ENCODE data around the gene RALGDS. TPM values are rescaled to one million over a fixed set of nuclear protein-coding genes. Genes with fewer than 3 reads are reported as not detected.

Gene RALGDS
- total RNA-seq, 1 donor from 2014 or later, result 66.3 TPM

DNA sequence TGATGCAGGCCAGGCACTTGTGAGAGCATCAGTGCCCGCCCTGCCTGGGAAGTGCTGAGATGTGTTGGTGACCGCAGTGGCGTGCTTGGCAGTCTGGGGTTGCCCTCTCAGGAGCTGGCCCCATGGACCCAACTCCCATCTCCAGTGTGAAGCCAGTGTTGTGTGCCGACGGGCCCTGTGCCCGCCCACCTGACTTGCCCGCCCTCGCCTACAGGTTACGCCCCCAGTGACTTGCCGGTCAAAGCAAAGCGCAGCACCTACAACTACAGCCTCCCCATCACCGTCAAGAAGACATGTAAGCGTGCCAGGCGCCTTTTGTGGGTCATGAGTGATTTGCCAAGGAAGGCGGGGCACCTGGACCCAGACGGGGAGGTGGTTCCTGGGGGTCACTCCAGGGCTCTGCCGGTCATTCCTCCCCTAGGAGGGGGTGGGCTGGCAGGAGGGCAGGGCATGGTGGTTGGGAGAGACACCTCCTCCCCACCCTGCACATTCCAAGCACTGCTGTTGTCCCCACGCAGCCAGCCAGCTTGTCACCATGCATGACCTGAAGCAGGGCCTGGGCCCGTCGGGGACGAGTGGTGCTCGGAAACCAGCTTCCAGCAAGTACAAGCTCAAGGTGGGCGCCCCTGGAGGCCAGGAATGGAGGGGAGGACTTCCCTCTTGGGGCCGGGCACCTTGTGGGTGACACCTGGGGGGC is 66.7 kb downstream of the RALGDS start:
- Histone ChIP-seq H3K36me3 (peaks cover 74% of the 10 kb centered on the region), H3K27me3 (no peaks in the 10 kb centered on the region), H3K4me1 (no peaks in the 10 kb centered on the region), H3K9me3 (no peaks in the 10 kb centered on the region), H3K4me3 (no peak overlapping the region), H3K27ac (no peak overlapping the region)
- intact Hi-C loops (cut with DNase I), result no loop called here
- no peak for DNase-seq
- TF ChIP-seq CTCF (IDR thresholded peaks at IDR 0.05), result no peak
- ATAC-seq, result no peak

- DNase-seq (no peak), ATAC-seq (no peak)
- Histone ChIP-seq H3K36me3 (peaks cover 86% of the 10 kb centered on the region), H3K4me1 (no peaks in the 10 kb centered on the region), H3K9me3 (no peaks in the 10 kb centered on the region), H3K27ac (no peak overlapping the region), H3K4me3 (no peak overlapping the region), H3K27me3 (no peaks in the 10 kb centered on the region)
- TF ChIP-seq CTCF (IDR thresholded peaks at IDR 0.05), result no peak
- intact Hi-C loops (cut with DNase I), result no loop called here
These were observed 69.0 kb downstream of the RALGDS start for GRCh38 chr9:133051966-133052539.

- H3K27ac ChIP-seq, result no peak overlapping the region
- no peaks in the 10 kb centered on the region for H3K9me3 ChIP-seq
- intact Hi-C loops (cut with DNase I), result no loop called here
- no peaks in the 10 kb centered on the region for H3K4me1 ChIP-seq
- no peak for ATAC-seq
- H3K4me3 ChIP-seq, result no peak overlapping the region
- H3K27me3 ChIP-seq, result no peaks in the 10 kb centered on the region
- no peak for TF ChIP-seq CTCF (IDR thresholded peaks at IDR 0.05)
- no peak for DNase-seq
- H3K36me3 ChIP-seq, result peaks cover 86% of the 10 kb centered on the region
These were observed 69.6 kb downstream of the RALGDS start for GRCh38 chr9:133051281-133051900.

- TF ChIP-seq CTCF (IDR thresholded peaks at IDR 0.05), result no peak
- no peak overlapping the region for H3K27ac ChIP-seq
- H3K27me3 ChIP-seq, result no peaks in the 10 kb centered on the region
- no peaks in the 10 kb centered on the region for H3K4me1 ChIP-seq
- no peak for ATAC-seq
- H3K9me3 ChIP-seq, result no peaks in the 10 kb centered on the region
- H3K4me3 ChIP-seq, result no peak overlapping the region
- intact Hi-C loops (cut with DNase I), result no loop called here
- no peak for DNase-seq
- H3K36me3 ChIP-seq, result peaks cover 86% of the 10 kb centered on the region
These were observed 70.3 kb downstream of the RALGDS start for GRCh38 chr9:133050781-133051180.

GRCh38 chr9:133050142-133050541 is 70.9 kb downstream of the RALGDS start:
- TF ChIP-seq CTCF (IDR thresholded peaks at IDR 0.05), result no peak
- ATAC-seq, result no peak
- Histone ChIP-seq H3K4me1 (no peaks in the 10 kb centered on the region), H3K4me3 (no peak overlapping the region), H3K36me3 (peaks cover 86% of the 10 kb centered on the region), H3K9me3 (no peaks in the 10 kb centered on the region), H3K27ac (no peak overlapping the region), H3K27me3 (no peaks in the 10 kb centered on the region)
- intact Hi-C loops (cut with DNase I), result no loop called here
- no peak for DNase-seq

Data from upper lobe of right lung (tissue), 1 donor.